Neural cell (in vitro differentiated cells): Measurements from ENCODE around the gene STEAP2. TPM values are rescaled to one million over a fixed set of nuclear protein-coding genes. Genes with fewer than 3 reads are reported as not detected.

Source experiments
- H2AFZ ChIP-seq: fragments of 200-600, 300-800 bp; sonication (generic), shearing (Covaris generic); 2 replicates; pipeline ENCODE4 v1.6.0; 2014; ENCODE audit warnings: low read depth, mild to moderate bottlenecking, antibody characterized with exemption, low read length, moderate library complexity
- H3F3A ChIP-seq: fragments of 200-600 bp; shearing (Covaris generic); 2 replicates; pipeline ENCODE4 v1.6.1; 2016; ENCODE audit warnings: mild to moderate bottlenecking, moderate library complexity, mixed read lengths, antibody characterized with exemption, low read length; ENCODE audit not compliant: insufficient read depth, poor library complexity, severe bottlenecking
- H3K27ac ChIP-seq: fragments of 200-600, 300-800 bp; sonication (generic), shearing (Covaris generic); 2 replicates; pipeline ENCODE4 v1.5.1; 2014; ENCODE audit warnings: mild to moderate bottlenecking, low read length, moderate library complexity
- H3K27me3 ChIP-seq: fragments of 300-800, 200-600 bp; sonication (generic), shearing (Covaris generic); 2 replicates; pipeline ENCODE4 v1.6.0; 2014; ENCODE audit warnings: mild to moderate bottlenecking, low read depth, low read length, moderate library complexity; ENCODE audit not compliant: insufficient read depth
- H3K36me3 ChIP-seq: fragments of 300-800, 200-600 bp; sonication (generic), shearing (Covaris generic); 2 replicates; pipeline ENCODE4 v1.5.1; 2014; ENCODE audit warnings: mild to moderate bottlenecking, antibody characterized with exemption, low read length, moderate library complexity; ENCODE audit not compliant: insufficient read depth
- H3K4me2 ChIP-seq: fragments of 300-800, 200-600 bp; sonication (generic), shearing (Covaris generic); 2 replicates; pipeline ENCODE4 v1.6.0; 2014; ENCODE audit warnings: mild to moderate bottlenecking, low read length
- H3K4me3 ChIP-seq: fragments of 300-800, 200-600 bp; sonication (generic), shearing (Covaris generic); 2 replicates; pipeline ENCODE4 v1.5.1; 2014; ENCODE audit warnings: mild to moderate bottlenecking, low read length, moderate library complexity
- H3K79me2 ChIP-seq: fragments of 200-600 bp; shearing (Covaris generic); replicated peaks from 2 replicates; pipeline ENCODE4 v1.6.0; 2014; ENCODE audit warnings: mild to moderate bottlenecking, low read length, moderate library complexity; ENCODE audit not compliant: insufficient read depth
- H3K9ac ChIP-seq: fragments of 300-800, 200-600 bp; sonication (generic), shearing (Covaris generic); 2 replicates; pipeline ENCODE4 v1.6.1; 2016; ENCODE audit warnings: mild to moderate bottlenecking, low read length, mixed read lengths
- H3K9me2 ChIP-seq: fragments of 200-600 bp; shearing (Covaris generic); 2 replicates; pipeline ENCODE4 v1.6.1; 2016; ENCODE audit warnings: mild to moderate bottlenecking, low read length, mixed read lengths; ENCODE audit not compliant: insufficient read depth
- H3K9me3 ChIP-seq: fragments of 200-600, 300-800 bp; sonication (generic), shearing (Covaris generic); 2 replicates; pipeline ENCODE4 v1.6.1; 2016; ENCODE audit warnings: mild to moderate bottlenecking, mixed run types, low read length, moderate library complexity, mixed read lengths
- H4K20me1 ChIP-seq: fragments of 200-600 bp; shearing (Covaris generic); 2 replicates; pipeline ENCODE4 v1.6.1; 2016; ENCODE audit warnings: mild to moderate bottlenecking, mixed run types; ENCODE audit not compliant: insufficient read depth
- EP300 ChIP-seq: fragments of 450-650 bp; conservative IDR thresholded peaks from 2 replicates; pipeline ENCODE4 v1.6.1; 2014; ENCODE audit warnings: antibody characterized with exemption, mild to moderate bottlenecking, moderate library complexity; ENCODE audit not compliant: poor library complexity, severe bottlenecking
- EZH2 ChIP-seq: fragments of 200-600, 300-800 bp; shearing (Covaris generic), sonication (generic); IDR thresholded peaks from 2 replicates; pipeline ENCODE4 v1.6.1; 2014; ENCODE audit warnings: antibody characterized with exemption, low read length, borderline replicate concordance, mild to moderate bottlenecking; ENCODE audit not compliant: insufficient read depth, poor library complexity, severe bottlenecking
- MXI1 ChIP-seq: fragments of 450-650 bp; conservative IDR thresholded peaks from 2 replicates; pipeline ENCODE4 v1.6.1; 2014; ENCODE audit warnings: antibody characterized with exemption, mild to moderate bottlenecking; ENCODE audit not compliant: poor library complexity, severe bottlenecking
- POLR2AphosphoS5 ChIP-seq: IDR thresholded peaks from 2 replicates; pipeline ENCODE4 v1.6.1; 2012
- RAD21 ChIP-seq: fragments of 450-650 bp; conservative IDR thresholded peaks from 2 replicates; pipeline ENCODE4 v1.6.1; 2014; ENCODE audit warnings: antibody characterized with exemption, mild to moderate bottlenecking, moderate library complexity
- SMC3 ChIP-seq: fragments of 450-650 bp; conservative IDR thresholded peaks from 2 replicates; pipeline ENCODE4 v1.6.1; 2014; ENCODE audit warnings: antibody characterized with exemption, mild to moderate bottlenecking, moderate library complexity; ENCODE audit not compliant: poor library complexity
- TAF1 ChIP-seq: IDR thresholded peaks from 2 replicates; pipeline ENCODE4 v1.6.1; 2012; ENCODE audit warnings: low read depth
- polyA plus RNA-seq: library from polyadenylated mRNA; depleted of rRNA; stranded (reverse); fragments of >200 nt; gene quantifications from 2 replicates; pipeline ENCODE4 v1.2.3, GENCODE V29; 2014
- TF ChIP-seq, protein P1 (sequence below): fragments of 450-650 bp; IDR thresholded peaks from 2 replicates; pipeline ENCODE4 v1.5.1; 2014; ENCODE audit warnings: antibody characterized with exemption, mild to moderate bottlenecking, moderate library complexity; ENCODE audit not compliant: poor library complexity, severe bottlenecking
- TF ChIP-seq, protein P2 (sequence below): IDR thresholded peaks from 2 replicates; pipeline ENCODE4 v1.6.1; 2012; ENCODE audit warnings: borderline replicate concordance

Gene STEAP2
- polyA plus RNA-seq, 1 donor from 2014 or later, result 5.9 TPM

DNA sequence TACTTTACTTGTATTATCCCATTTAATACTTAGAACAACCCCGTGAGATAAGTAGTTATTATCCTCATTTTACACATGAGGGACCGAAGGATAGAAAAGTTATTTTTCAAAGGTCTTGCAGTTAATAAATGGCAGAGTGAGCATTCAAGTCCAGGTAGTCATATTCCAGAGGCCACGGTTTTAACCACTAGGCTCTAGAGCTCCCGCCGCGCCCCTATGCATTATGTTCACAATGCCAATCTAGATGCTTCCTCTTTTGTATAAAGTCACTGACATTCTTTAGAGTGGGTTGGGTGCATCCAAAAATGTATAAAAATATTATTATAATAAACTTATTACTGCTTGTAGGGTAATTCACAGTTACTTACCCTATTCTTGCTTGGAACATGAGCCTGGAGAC lies 22.0 kb downstream of the STEAP2 start:
- Histone ChIP-seq H3K9me2 (no peaks in the 10 kb centered on the region), H3F3A (no peaks in the 10 kb centered on the region), H3K27me3 (no peaks in the 10 kb centered on the region), H3K4me2 (no peak overlapping the region), H4K20me1 (no peaks in the 10 kb centered on the region), H3K36me3 (no peaks in the 10 kb centered on the region), H3K9ac (no peak overlapping the region), H3K27ac (no peak overlapping the region), H3K4me3 (no peak overlapping the region), H3K79me2 (no peaks in the 10 kb centered on the region), H3K9me3 (no peaks in the 10 kb centered on the region), H2AFZ (no peak overlapping the region)
- TF ChIP-seq EP300, result no peak
- no peak for TF ChIP-seq EZH2
- TF ChIP-seq MXI1, result no peak
- TF ChIP-seq TAF1, result no peak
- TF ChIP-seq, protein P1, sequence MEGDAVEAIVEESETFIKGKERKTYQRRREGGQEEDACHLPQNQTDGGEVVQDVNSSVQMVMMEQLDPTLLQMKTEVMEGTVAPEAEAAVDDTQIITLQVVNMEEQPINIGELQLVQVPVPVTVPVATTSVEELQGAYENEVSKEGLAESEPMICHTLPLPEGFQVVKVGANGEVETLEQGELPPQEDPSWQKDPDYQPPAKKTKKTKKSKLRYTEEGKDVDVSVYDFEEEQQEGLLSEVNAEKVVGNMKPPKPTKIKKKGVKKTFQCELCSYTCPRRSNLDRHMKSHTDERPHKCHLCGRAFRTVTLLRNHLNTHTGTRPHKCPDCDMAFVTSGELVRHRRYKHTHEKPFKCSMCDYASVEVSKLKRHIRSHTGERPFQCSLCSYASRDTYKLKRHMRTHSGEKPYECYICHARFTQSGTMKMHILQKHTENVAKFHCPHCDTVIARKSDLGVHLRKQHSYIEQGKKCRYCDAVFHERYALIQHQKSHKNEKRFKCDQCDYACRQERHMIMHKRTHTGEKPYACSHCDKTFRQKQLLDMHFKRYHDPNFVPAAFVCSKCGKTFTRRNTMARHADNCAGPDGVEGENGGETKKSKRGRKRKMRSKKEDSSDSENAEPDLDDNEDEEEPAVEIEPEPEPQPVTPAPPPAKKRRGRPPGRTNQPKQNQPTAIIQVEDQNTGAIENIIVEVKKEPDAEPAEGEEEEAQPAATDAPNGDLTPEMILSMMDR, result no peak
- no peak for TF ChIP-seq POLR2AphosphoS5
- no peak for TF ChIP-seq RAD21
- no peak for TF ChIP-seq SMC3

DNA sequence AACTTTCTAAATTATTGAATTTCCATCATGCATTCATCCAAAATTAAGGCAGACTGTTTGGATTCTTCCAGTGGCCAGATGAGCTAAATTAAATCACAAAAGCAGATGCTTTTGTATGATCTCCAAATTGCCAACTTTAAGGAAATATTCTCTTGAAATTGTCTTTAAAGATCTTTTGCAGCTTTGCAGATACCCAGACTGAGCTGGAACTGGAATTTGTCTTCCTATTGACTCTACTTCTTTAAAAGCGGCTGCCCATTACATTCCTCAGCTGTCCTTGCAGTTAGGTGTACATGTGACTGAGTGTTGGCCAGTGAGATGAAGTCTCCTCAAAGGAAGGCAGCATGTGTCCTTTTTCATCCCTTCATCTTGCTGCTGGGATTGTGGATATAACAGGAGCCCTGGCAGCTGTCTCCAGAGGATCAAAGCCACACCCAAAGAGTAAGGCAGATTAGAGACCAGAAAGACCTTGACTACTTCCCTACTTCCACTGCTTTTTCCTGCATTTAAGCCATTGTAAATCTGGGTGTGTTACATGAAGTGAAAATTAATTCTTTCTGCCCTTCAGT lies 25.3 kb downstream of the STEAP2 start:
- Histone ChIP-seq H3K36me3 (no peaks in the 10 kb centered on the region), H3K27ac (no peak overlapping the region), H3F3A (no peaks in the 10 kb centered on the region), H3K79me2 (no peaks in the 10 kb centered on the region), H4K20me1 (no peaks in the 10 kb centered on the region), H3K4me3 (no peak overlapping the region), H3K9ac (no peak overlapping the region), H3K4me2 (no peak overlapping the region), H2AFZ (no peak overlapping the region), H3K9me3 (no peaks in the 10 kb centered on the region), H3K9me2 (no peaks in the 10 kb centered on the region), H3K27me3 (no peaks in the 10 kb centered on the region)
- TF ChIP-seq, protein P1, result no peak
- no peak for TF ChIP-seq TAF1

DNA sequence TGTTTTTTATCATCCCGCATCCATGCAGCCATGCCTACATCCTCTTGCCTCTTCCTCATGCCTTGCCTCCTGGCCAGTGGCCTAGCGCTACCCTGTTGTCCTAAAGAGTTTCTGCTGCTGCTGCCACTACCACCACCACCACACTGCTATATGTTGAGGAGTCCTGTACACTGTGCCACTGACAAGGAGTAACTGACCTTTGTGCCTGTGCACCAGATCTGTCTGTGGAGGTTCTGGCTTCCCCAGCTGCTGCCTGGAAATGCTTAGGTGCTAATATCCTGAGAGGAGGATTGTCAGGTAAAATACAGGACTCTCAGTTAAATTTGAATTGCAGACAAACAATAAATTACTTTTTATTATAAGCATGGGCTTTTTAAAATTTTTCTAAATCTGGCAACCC lies 26.5 kb downstream of the STEAP2 start:
- Histone ChIP-seq H3K4me2 (no peak overlapping the region), H3K4me3 (no peak overlapping the region), H3K36me3 (no peaks in the 10 kb centered on the region), H3K9me3 (no peaks in the 10 kb centered on the region), H4K20me1 (no peaks in the 10 kb centered on the region), H3F3A (no peaks in the 10 kb centered on the region), H3K9me2 (no peaks in the 10 kb centered on the region), H3K27me3 (no peaks in the 10 kb centered on the region), H3K9ac (no peak overlapping the region), H2AFZ (no peak overlapping the region), H3K27ac (no peak overlapping the region), H3K79me2 (no peaks in the 10 kb centered on the region)
- TF ChIP-seq, protein P1, result no peak
- TF ChIP-seq EZH2 (no peak), SMC3 (no peak), RAD21 (no peak), TAF1 (no peak), POLR2AphosphoS5 (no peak), EP300 (no peak), MXI1 (no peak)
- TF ChIP-seq, protein P2, sequence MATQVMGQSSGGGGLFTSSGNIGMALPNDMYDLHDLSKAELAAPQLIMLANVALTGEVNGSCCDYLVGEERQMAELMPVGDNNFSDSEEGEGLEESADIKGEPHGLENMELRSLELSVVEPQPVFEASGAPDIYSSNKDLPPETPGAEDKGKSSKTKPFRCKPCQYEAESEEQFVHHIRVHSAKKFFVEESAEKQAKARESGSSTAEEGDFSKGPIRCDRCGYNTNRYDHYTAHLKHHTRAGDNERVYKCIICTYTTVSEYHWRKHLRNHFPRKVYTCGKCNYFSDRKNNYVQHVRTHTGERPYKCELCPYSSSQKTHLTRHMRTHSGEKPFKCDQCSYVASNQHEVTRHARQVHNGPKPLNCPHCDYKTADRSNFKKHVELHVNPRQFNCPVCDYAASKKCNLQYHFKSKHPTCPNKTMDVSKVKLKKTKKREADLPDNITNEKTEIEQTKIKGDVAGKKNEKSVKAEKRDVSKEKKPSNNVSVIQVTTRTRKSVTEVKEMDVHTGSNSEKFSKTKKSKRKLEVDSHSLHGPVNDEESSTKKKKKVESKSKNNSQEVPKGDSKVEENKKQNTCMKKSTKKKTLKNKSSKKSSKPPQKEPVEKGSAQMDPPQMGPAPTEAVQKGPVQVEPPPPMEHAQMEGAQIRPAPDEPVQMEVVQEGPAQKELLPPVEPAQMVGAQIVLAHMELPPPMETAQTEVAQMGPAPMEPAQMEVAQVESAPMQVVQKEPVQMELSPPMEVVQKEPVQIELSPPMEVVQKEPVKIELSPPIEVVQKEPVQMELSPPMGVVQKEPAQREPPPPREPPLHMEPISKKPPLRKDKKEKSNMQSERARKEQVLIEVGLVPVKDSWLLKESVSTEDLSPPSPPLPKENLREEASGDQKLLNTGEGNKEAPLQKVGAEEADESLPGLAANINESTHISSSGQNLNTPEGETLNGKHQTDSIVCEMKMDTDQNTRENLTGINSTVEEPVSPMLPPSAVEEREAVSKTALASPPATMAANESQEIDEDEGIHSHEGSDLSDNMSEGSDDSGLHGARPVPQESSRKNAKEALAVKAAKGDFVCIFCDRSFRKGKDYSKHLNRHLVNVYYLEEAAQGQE, result no peak
